Vagina (tissue), 2 donors: ENCODE measurements around the gene NFATC3. TPM values are rescaled to one million over a fixed set of nuclear protein-coding genes. Genes with fewer than 3 reads are reported as not detected.
A peak's percentile ranks its signal among the peaks of the same experiment; 100 is the strongest.

ENCODE experiments used
- DNase-seq, 2 donors: peaks; one replicate each; pipeline ENCODE4 v3.0.0-alpha.2; 2017; ENCODE audit errors: extremely low spot score in 2 of 2
- H3K27ac ChIP-seq: fragments of 200-600 bp; sonication (generic); one replicate; pipeline ENCODE4 v1.5.1; 2019
- H3K27me3 ChIP-seq: fragments of 200-600 bp; sonication (generic); one replicate; pipeline ENCODE4 v1.5.1; 2019
- H3K36me3 ChIP-seq, 2 donors: fragments of 200-600 bp; sonication (generic); one replicate each; pipeline ENCODE4 v1.5.1; 2017 to 2019
- H3K4me1 ChIP-seq: fragments of 200-600 bp; sonication (generic); one replicate; pipeline ENCODE4 v1.5.1; 2019
- H3K4me3 ChIP-seq, 2 donors: fragments of 200-600 bp; sonication (generic); 1 replicate in 1 of 2; 2 replicates in 1 of 2; pipeline ENCODE4 v1.5.1; 2016 to 2019
- H3K9me3 ChIP-seq: fragments of 200-600 bp; sonication (generic); one replicate; pipeline ENCODE4 v1.5.1; 2019
- CTCF ChIP-seq, 3 experiments: fragments of 450-650 bp in 2 of 3; fragments of 200-600 bp in 1 of 3; sonication (generic) in 1 of 3; IDR thresholded peaks; one replicate each; pipeline ENCODE4 v1.5.1; 2017 to 2019; ENCODE audit warnings: antibody characterized with exemption in 3 of 3, mild to moderate bottlenecking in 2 of 3, moderate library complexity in 2 of 3
- POLR2A ChIP-seq, 2 donors: fragments of 450-650 bp; IDR thresholded peaks; one replicate each; pipeline ENCODE4 v1.6.1; 2017; ENCODE audit warnings: antibody characterized with exemption in 2 of 2, mild to moderate bottlenecking in 2 of 2, moderate library complexity in 2 of 2
- POLR2AphosphoS5 ChIP-seq, 2 donors: sonication (generic); formaldehyde crosslinking; IDR thresholded peaks; one replicate each; pipeline ENCODE4 v1.9.0; 2017; ENCODE audit warnings: antibody characterized with exemption in 2 of 2, mild to moderate bottlenecking in 2 of 2, low read depth in 1 of 2; ENCODE audit not compliant: insufficient read depth in 1 of 2
- intact Hi-C: fragments of 100-400 bp; cut with DNase I; formaldehyde crosslinking; loops from one replicate; pipeline ENCODE4 v1.15.1; 2023
- total RNA-seq: library from RNA; depleted of rRNA; stranded (reverse); fragments of >200 nt; gene quantifications from one replicate; pipeline ENCODE4 v1.2.3, GENCODE V29; 2016

Gene NFATC3
- total RNA-seq, 1 donor from 2014 or later, result 51.8 TPM

- Histone ChIP-seq H3K36me3 (no peaks in the 10 kb centered on the region), H3K9me3 (no peaks in the 10 kb centered on the region), H3K27me3 (no peaks in the 10 kb centered on the region), H3K4me3 (no peak overlapping the region), H3K27ac (peak overlapping the region; percentile 20), H3K4me1 (peaks cover 76% of the 10 kb centered on the region)
- DNase-seq, result no peak
- intact Hi-C loops, result no loop called here
- TF ChIP-seq CTCF (IDR thresholded peaks at IDR 0.05), result peak in 1 of 3 experiments; percentile 30
- TF ChIP-seq POLR2A (IDR thresholded peaks at IDR 0.05), result no peak
Observed at GRCh38 chr16:68093816-68094613, 8.8 kb downstream of the NFATC3 start.

GRCh38 chr16:68094614-68094934 lies 9.4 kb downstream of the NFATC3 start:
- TF ChIP-seq CTCF (IDR thresholded peaks at IDR 0.05) (no peak), POLR2A (IDR thresholded peaks at IDR 0.05) (no peak), POLR2AphosphoS5 (IDR thresholded peaks at IDR 0.05; ENCODE audit: insufficient read depth in 1 of 2, low read depth in 1 of 2) (no peak)
- H3K4me3 ChIP-seq, result no peak overlapping the region
- peaks cover 70% of the 10 kb centered on the region for H3K4me1 ChIP-seq
- H3K27ac ChIP-seq, result no peak overlapping the region
- no peak for DNase-seq
- intact Hi-C loops, result no loop called here
- H3K9me3 ChIP-seq, result no peaks in the 10 kb centered on the region
- H3K36me3 ChIP-seq, result no peaks in the 10 kb centered on the region
- H3K27me3 ChIP-seq, result no peaks in the 10 kb centered on the region

GRCh38 chr16:68096491-68096890 lies 11.3 kb downstream of the NFATC3 start:
- Histone ChIP-seq H3K4me3 (no peak overlapping the region), H3K36me3 (no peaks in the 10 kb centered on the region), H3K27ac (no peak overlapping the region), H3K4me1 (peaks cover 55% of the 10 kb centered on the region), H3K27me3 (no peaks in the 10 kb centered on the region), H3K9me3 (no peaks in the 10 kb centered on the region)
- DNase-seq, result no peak
- intact Hi-C loops, result no loop called here
- TF ChIP-seq POLR2AphosphoS5 (IDR thresholded peaks at IDR 0.05; ENCODE audit: insufficient read depth in 1 of 2, low read depth in 1 of 2) (no peak), CTCF (IDR thresholded peaks at IDR 0.05) (no peak), POLR2A (IDR thresholded peaks at IDR 0.05) (no peak)

- Histone ChIP-seq H3K9me3 (no peaks in the 10 kb centered on the region), H3K27me3 (no peaks in the 10 kb centered on the region), H3K27ac (no peak overlapping the region), H3K4me3 (no peak overlapping the region), H3K4me1 (peaks cover 49% of the 10 kb centered on the region), H3K36me3 (no peaks in the 10 kb centered on the region)
- DNase-seq, result no peak
- intact Hi-C loops, result no loop called here
- TF ChIP-seq CTCF (IDR thresholded peaks at IDR 0.05) (no peak), POLR2AphosphoS5 (IDR thresholded peaks at IDR 0.05; ENCODE audit: insufficient read depth in 1 of 2, low read depth in 1 of 2) (no peak), POLR2A (IDR thresholded peaks at IDR 0.05) (no peak)
Observed at GRCh38 chr16:68097088-68097487, 11.9 kb downstream of the NFATC3 start.

GRCh38 chr16:68097895-68098294 lies 12.7 kb downstream of the NFATC3 start:
- no peak for DNase-seq
- Histone ChIP-seq H3K4me1 (peaks cover 41% of the 10 kb centered on the region), H3K27me3 (no peaks in the 10 kb centered on the region), H3K27ac (no peak overlapping the region), H3K4me3 (no peak overlapping the region), H3K36me3 (no peaks in the 10 kb centered on the region), H3K9me3 (no peaks in the 10 kb centered on the region)
- no peak for TF ChIP-seq POLR2AphosphoS5 (IDR thresholded peaks at IDR 0.05; ENCODE audit: insufficient read depth in 1 of 2, low read depth in 1 of 2)
- no peak for TF ChIP-seq CTCF (IDR thresholded peaks at IDR 0.05)
- no peak for TF ChIP-seq POLR2A (IDR thresholded peaks at IDR 0.05)
- intact Hi-C loops, result no loop called here
